HG03108 (cell line): ENCODE measurements around the gene EEF2KMT.

Experiments
- ATAC-seq: cut with Tn5 transposase; IDR thresholded peaks from one replicate; pipeline ENCODE4 v1.9.1; 2021; ENCODE audit warnings: moderate library complexity; ENCODE audit not compliant: unreplicated experiment

Gene EEF2KMT

GRCh38 chr16:5042574-5043171 is 54.9 kb downstream of the EEF2KMT start:
- ATAC-seq, result no peak

GRCh38 chr16:5041600-5042133 is 55.9 kb downstream of the EEF2KMT start:
- no peak for ATAC-seq

GRCh38 chr16:5040451-5040850 is 57.1 kb downstream of the EEF2KMT start:
- no peak for ATAC-seq

- ATAC-seq, result no peak
These were observed 61.1 kb downstream of the EEF2KMT start for GRCh38 chr16:5036228-5037156.

GRCh38 chr16:5035909-5036227 is 61.7 kb downstream of the EEF2KMT start:
- no peak for ATAC-seq
